Measurements from ENCODE around the gene RYR3. TPM values are rescaled to one million over a fixed set of nuclear protein-coding genes. Genes with fewer than 3 reads are reported as not detected.

The RYR3 gene
- total and polyA plus RNA-seq, 2 donors (not counting 1 experiment from before 2014, with no cell fraction given): not detected

DNA sequence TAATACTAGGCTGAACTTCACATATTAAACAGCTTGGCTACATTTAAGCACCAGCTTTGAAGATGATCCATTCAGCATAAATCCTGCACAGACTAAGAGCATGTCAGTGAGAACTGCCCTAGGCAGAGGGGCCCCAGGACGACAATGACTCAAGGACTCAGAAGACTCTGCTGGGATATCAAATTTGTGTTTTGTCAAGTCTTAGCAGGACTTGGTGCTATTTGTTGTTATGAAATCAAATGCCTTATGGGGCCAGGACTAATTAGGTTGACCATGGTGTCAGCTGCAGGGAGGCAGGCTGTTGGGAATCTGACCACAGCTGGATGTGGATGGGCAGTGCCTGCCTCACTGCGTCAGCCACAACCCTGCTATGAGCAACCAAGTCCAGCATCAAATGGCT lies 91.8 kb downstream of the RYR3 start:
- Histone ChIP-seq H3K36me3 (replicated peaks in 1 of 2; ENCODE audit: control extremely low read depth in 1 of 2, control insufficient read depth in 1 of 2, extremely low read depth in 1 of 2, insufficient read depth in 2 of 2, low read length in 1 of 2) (no peaks in the 10 kb centered on the region), H3K27me3 (replicated peaks in 1 of 4; ENCODE audit: control extremely low read depth in 1 of 4, control insufficient read depth in 3 of 4, insufficient read depth in 4 of 4, low read length in 3 of 4) (no peaks in the 10 kb centered on the region), H3K9me3 (ENCODE audit: control extremely low read depth in 1 of 3, control insufficient read depth in 2 of 3, insufficient read depth in 1 of 3, low read length in 2 of 3) (peaks cover 0 to 2% (median 0%) of the 10 kb centered on the region in 3 donors), H4K20me1 (ENCODE audit: control insufficient read depth, insufficient read depth, low read length, poor library complexity, severe bottlenecking) (no peaks in the 10 kb centered on the region), H2AFZ (ENCODE audit: insufficient read depth, low read depth, low read length, poor library complexity, severe bottlenecking) (no peak overlapping the region), H3K27ac (ENCODE audit: low read length in 2 of 2) (no peak overlapping the region), H3K4me1 (ENCODE audit: control insufficient read depth in 2 of 2, insufficient read depth in 2 of 2, low read length in 2 of 2) (no peaks in the 10 kb centered on the region), H3K4me2 (replicated peaks; ENCODE audit: low read depth, low read length, poor library complexity, severe bottlenecking) (no peak overlapping the region), H3K9ac (ENCODE audit: low read length) (no peak overlapping the region), H3K79me2 (ENCODE audit: control insufficient read depth, insufficient read depth, low read length) (no peaks in the 10 kb centered on the region), H3K4me3 (ENCODE audit: control extremely low read depth in 1 of 5, extremely low read depth in 1 of 5, insufficient read depth in 1 of 5, low read depth in 2 of 5, low read length in 4 of 5) (no peak overlapping the region)
- DNase-seq (no peak), ATAC-seq (ENCODE audit: low read depth) (no peak)
- H3K4me1 Mint-ChIP-seq: no peaks in the 10 kb centered on the region
- H3K27me3 Mint-ChIP-seq: no peaks in the 10 kb centered on the region
- H3K9me3 Mint-ChIP-seq (ENCODE audit: insufficient read depth): no peaks in the 10 kb centered on the region
- H3K27ac Mint-ChIP-seq: no peak overlapping the region
- no peak overlapping the region for H3K4me3 Mint-ChIP-seq
- TF ChIP-seq EZH2 (IDR thresholded peaks at IDR 0.05; ENCODE audit: borderline replicate concordance, insufficient read depth, low read depth, low read length, poor library complexity, severe bottlenecking): no peak
- ChIA-PET CTCF (no interaction called here), POLR2A (no interaction called here)
- WGBS (ENCODE audit: insufficient coverage): 100% methylated on average over 1 of the region's 2 CpGs
- intact Hi-C loops (cut with micrococcal nuclease): no loop called here

GRCh38 chr15:33405096-33405495 lies 94.3 kb downstream of the RYR3 start:
- H3K27ac Mint-ChIP-seq: no peak overlapping the region
- H3K4me3 ChIP-seq (ENCODE audit: control extremely low read depth in 1 of 5, extremely low read depth in 1 of 5, insufficient read depth in 1 of 5, low read depth in 2 of 5, low read length in 4 of 5): no peak overlapping the region
- POLR2A ChIA-PET: no interaction called here
- H3K4me2 ChIP-seq (replicated peaks; ENCODE audit: low read depth, low read length, poor library complexity, severe bottlenecking): no peak overlapping the region
- no peaks in the 10 kb centered on the region for H3K27me3 Mint-ChIP-seq
- no peaks in the 10 kb centered on the region for H3K4me1 ChIP-seq (ENCODE audit: control insufficient read depth in 2 of 2, insufficient read depth in 2 of 2, low read length in 2 of 2)
- H3K9me3 ChIP-seq (ENCODE audit: control extremely low read depth in 1 of 3, control insufficient read depth in 2 of 3, insufficient read depth in 1 of 3, low read length in 2 of 3): no peaks in the 10 kb centered on the region
- no peak overlapping the region for H3K4me3 Mint-ChIP-seq
- WGBS (ENCODE audit: insufficient coverage): no CpG with 5 or more reads among the region's 1 CpG
- intact Hi-C loops (cut with micrococcal nuclease): no loop called here
- TF ChIP-seq CTCF (IDR thresholded peaks at IDR 0.05): no peak
- TF ChIP-seq EZH2 (IDR thresholded peaks at IDR 0.05; ENCODE audit: borderline replicate concordance, insufficient read depth, low read depth, low read length, poor library complexity, severe bottlenecking): no peak
- H3K79me2 ChIP-seq (ENCODE audit: control insufficient read depth, insufficient read depth, low read length): no peaks in the 10 kb centered on the region
- no peak overlapping the region for H3K9ac ChIP-seq (ENCODE audit: low read length)
- H4K20me1 ChIP-seq (ENCODE audit: control insufficient read depth, insufficient read depth, low read length, poor library complexity, severe bottlenecking): no peaks in the 10 kb centered on the region
- no peaks in the 10 kb centered on the region for H3K4me1 Mint-ChIP-seq
- no peaks in the 10 kb centered on the region for H3K9me3 Mint-ChIP-seq (ENCODE audit: insufficient read depth)
- DNase-seq (no peak), ATAC-seq (ENCODE audit: low read depth) (no peak)
- no peaks in the 10 kb centered on the region for H3K27me3 ChIP-seq (replicated peaks in 1 of 4; ENCODE audit: control extremely low read depth in 1 of 4, control insufficient read depth in 3 of 4, insufficient read depth in 4 of 4, low read length in 3 of 4)
- H3K27ac ChIP-seq (ENCODE audit: low read length in 2 of 2): no peak overlapping the region
- H3K36me3 ChIP-seq (replicated peaks in 1 of 2; ENCODE audit: control extremely low read depth in 1 of 2, control insufficient read depth in 1 of 2, extremely low read depth in 1 of 2, insufficient read depth in 2 of 2, low read length in 1 of 2): no peaks in the 10 kb centered on the region
- no peak overlapping the region for H2AFZ ChIP-seq (ENCODE audit: insufficient read depth, low read depth, low read length, poor library complexity, severe bottlenecking)
- CTCF ChIA-PET: no interaction called here
